ENCODE results near the gene TYRO3.

DNA sequence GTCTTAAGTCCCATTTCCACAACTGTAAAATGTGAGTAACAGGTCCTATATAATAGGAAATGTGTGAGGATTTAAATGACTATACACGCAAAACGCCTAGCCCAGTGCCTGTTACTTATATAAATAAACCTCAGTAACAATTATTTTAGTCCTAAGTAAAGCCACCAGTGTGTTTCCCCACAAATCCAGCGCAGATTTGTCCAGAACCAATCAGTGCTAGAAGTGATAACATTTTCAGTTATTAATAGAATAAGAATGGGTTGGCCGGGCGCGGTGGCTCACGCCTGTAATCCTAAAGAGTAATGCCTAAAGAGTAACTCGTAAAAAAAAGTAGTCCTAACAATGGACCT is 15.5 kb upstream of the TYRO3 start:
- no peak for TF ChIP-seq POLR2A (IDR thresholded peaks at IDR 0.05)
- TF ChIP-seq, protein P1, sequence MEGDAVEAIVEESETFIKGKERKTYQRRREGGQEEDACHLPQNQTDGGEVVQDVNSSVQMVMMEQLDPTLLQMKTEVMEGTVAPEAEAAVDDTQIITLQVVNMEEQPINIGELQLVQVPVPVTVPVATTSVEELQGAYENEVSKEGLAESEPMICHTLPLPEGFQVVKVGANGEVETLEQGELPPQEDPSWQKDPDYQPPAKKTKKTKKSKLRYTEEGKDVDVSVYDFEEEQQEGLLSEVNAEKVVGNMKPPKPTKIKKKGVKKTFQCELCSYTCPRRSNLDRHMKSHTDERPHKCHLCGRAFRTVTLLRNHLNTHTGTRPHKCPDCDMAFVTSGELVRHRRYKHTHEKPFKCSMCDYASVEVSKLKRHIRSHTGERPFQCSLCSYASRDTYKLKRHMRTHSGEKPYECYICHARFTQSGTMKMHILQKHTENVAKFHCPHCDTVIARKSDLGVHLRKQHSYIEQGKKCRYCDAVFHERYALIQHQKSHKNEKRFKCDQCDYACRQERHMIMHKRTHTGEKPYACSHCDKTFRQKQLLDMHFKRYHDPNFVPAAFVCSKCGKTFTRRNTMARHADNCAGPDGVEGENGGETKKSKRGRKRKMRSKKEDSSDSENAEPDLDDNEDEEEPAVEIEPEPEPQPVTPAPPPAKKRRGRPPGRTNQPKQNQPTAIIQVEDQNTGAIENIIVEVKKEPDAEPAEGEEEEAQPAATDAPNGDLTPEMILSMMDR (IDR thresholded peaks at IDR 0.05): no peak
